ENCODE measurements around the gene PRIMA1.

GRCh38 chr14:93729993-93730392, 58.3 kb downstream of the PRIMA1 start:
- TF ChIP-seq CTCF (IDR thresholded peaks at IDR 0.05) = no peak
- no peak for TF ChIP-seq POLR2A (IDR thresholded peaks at IDR 0.05)
